T-helper 1 cell treated with Interleukin-12 subunit alpha and Interleukin-12 subunit beta and Interleukin-4 antibody, amounts not matched to agents 30 μg/mL and 1 μg/mL, for 36 hours (primary cell): ENCODE measurements around the gene FNDC11.

Source experiments
- H3K27ac Mint-ChIP-seq: one replicate; pipeline ENCODE4 v1.8.0; 2021; ENCODE audit warnings: mild to moderate bottlenecking, mixed read lengths
- H3K27me3 Mint-ChIP-seq: one replicate; pipeline ENCODE4 v1.8.0; 2021; ENCODE audit warnings: low read depth, mixed read lengths
- H3K36me3 Mint-ChIP-seq: one replicate; pipeline ENCODE4 v1.8.0; 2021; ENCODE audit warnings: low read depth, mixed read lengths
- H3K4me1 Mint-ChIP-seq: one replicate; pipeline ENCODE4 v1.8.0; 2021; ENCODE audit warnings: low read depth, mixed read lengths
- H3K4me3 Mint-ChIP-seq: one replicate; pipeline ENCODE4 v1.8.0; 2021; ENCODE audit warnings: mild to moderate bottlenecking, moderate library complexity, mixed read lengths
- H3K9me3 Mint-ChIP-seq: one replicate; pipeline ENCODE4 v1.8.0; 2021; ENCODE audit warnings: mixed read lengths

Gene FNDC11

DNA sequence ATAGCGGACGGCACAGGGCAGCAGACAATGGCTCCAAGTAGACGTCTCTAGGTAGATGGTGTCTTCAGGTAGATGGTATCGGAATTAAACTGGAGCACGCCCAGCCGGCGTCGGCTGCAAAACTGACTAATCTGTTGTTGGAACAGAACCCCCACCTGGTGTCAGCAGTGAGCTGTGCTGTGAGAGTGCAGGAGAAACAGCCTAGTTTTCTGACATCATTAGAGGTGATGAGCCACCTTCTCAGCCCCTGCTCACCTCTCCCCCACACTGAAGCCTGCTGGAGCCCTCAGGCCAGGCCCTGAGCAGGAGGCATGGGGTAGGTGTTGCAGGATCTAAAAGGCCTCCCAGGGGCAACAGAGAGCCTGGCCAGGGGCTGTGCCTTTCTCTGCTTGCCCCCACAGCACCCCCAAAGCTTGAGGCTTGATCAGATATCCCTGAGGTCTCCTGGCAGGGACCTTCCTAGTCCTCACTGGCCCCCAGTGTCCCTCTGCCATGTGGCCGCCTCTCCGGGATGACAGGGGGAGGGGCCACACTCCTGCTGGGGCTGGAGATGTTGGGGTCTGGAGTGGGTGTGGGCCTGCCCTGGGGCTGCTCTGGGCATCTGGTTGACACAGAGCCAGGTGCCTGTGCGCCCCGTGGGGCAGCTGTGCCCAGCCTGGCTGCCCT is 27.0 kb downstream of the FNDC11 start:
- Mint-ChIP-seq H3K4me3 (no peak overlapping the region), H3K4me1 (peaks cover 5% of the 10 kb centered on the region), H3K36me3 (no peaks in the 10 kb centered on the region), H3K9me3 (no peaks in the 10 kb centered on the region), H3K27me3 (peaks cover 42% of the 10 kb centered on the region), H3K27ac (no peak overlapping the region)

DNA sequence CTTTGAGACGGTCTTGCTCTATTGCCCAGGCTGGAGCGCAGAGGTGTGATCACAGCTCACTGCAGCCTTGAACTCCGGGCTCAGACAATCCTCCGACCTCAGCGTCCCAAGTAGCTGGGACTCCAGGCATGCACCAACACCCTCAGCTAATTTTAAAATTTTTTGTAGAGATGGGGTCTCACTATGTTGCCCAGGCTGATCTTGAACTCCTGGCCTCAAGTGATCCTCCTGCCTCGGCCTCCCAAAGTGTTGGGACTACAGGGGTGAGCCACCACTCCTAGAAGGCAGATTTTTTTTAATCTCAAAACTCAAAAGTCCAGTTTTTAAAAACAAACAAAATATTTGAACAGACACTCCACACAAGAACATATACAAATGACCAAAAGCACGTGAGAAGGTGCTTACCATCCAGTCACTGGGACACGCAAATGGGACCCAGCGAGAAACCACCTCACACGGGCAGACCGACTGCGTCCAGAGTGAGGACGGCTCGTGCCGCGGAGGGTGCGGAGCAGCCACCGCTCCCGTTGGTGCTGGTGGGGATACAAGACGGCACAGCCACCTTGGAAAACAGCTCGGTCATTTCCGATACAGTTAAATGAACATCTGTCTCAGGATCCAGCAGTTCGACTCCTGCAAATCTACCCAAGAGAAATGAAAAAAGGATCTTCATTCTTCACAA is 28.6 kb downstream of the FNDC11 start:
- Mint-ChIP-seq H3K27me3 (peaks cover 33% of the 10 kb centered on the region), H3K36me3 (no peaks in the 10 kb centered on the region), H3K4me3 (no peak overlapping the region), H3K4me1 (peaks cover 4% of the 10 kb centered on the region), H3K27ac (no peak overlapping the region), H3K9me3 (no peaks in the 10 kb centered on the region)

DNA sequence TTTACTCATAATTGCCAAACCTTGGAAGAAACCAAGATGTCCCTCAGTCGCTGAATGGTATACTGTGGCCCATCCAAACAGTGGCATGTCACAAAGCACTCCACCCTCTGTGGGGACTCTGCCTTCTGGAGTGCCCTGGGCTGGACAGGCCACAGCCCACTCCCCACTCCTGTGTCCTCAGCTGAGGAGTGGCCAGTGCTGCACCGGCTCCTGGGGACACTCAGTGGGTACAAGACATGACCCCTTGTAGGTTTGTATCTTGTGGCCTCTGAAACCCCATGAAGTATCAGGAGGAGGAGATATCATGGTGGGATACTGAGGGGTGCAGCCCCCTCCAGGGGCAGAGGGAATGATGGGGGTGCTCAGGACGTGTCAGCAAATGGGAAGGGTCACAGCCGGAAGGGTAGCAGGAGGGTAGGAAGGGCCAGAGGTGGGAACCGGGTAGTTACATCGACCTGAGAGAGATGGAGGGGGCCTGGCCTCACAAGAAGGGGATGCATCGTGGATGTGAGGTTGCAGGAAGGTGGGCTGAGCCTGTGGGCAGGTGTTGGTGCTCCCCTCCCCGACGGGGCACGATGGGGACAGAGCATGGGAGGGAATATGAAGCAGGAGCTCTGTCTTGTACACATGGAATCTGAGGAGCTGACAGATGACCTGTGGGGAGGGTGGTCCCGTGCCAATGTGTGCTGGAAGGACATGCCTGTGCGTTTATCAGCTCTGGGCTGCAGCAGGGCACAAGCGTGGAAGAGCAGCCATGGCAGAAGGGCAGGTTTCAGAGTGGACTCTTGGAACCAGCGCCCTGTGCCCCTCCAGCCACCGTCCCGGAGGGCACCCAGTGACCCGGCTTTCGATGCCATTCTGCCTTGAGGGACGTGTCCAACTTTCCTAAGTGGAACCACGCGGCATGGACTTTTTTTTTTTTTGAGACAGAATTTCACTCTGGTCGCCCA is 31.9 kb downstream of the FNDC11 start:
- peaks cover 15% of the 10 kb centered on the region for H3K27me3 Mint-ChIP-seq
- H3K9me3 Mint-ChIP-seq = no peaks in the 10 kb centered on the region
- no peak overlapping the region for H3K27ac Mint-ChIP-seq
- H3K4me1 Mint-ChIP-seq = no peaks in the 10 kb centered on the region
- peaks cover 15% of the 10 kb centered on the region for H3K36me3 Mint-ChIP-seq
- H3K4me3 Mint-ChIP-seq = no peak overlapping the region

DNA sequence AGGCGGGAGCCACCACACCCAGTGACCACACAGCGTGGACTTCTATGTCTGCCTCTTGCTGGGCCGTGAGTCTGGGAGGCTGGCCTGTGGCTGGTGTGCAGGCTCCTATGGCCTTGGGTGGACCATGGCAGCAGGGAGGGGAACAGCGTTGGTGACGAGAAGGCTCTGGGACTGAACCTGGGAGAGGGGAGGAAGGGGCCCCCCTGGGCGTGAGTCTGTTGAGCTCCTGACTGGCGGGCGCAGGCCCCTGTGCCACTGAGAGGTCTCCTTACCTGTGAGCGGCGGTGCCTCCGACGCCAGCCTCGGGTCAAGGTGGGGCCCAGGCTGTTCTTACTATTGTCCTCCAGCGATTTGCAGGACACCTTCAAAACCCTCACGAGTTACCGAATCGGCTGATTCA is 32.8 kb downstream of the FNDC11 start:
- H3K4me1 Mint-ChIP-seq = no peaks in the 10 kb centered on the region
- peaks cover 18% of the 10 kb centered on the region for H3K36me3 Mint-ChIP-seq
- H3K9me3 Mint-ChIP-seq = no peaks in the 10 kb centered on the region
- H3K27ac Mint-ChIP-seq = no peak overlapping the region
- no peak overlapping the region for H3K4me3 Mint-ChIP-seq
- H3K27me3 Mint-ChIP-seq = peaks cover 14% of the 10 kb centered on the region

DNA sequence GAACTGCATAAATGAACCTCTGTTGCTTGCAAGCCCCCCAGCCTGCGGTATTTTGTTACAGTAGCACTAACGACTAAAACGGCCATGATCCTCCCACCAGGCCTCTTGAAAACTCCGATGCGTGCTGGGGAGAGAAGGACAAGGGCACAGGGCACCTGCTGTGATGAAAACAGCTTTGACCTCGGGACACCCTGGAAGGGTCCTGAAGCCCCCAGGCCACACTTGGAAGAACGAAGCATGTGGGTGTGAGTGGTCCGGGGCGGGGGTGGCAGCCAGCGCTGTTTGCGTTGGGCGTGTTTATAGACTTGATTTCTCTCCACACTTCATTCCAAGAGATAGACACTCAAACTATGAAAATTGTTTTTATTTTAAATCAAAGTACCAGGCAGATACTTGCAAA is 33.3 kb downstream of the FNDC11 start:
- no peak overlapping the region for H3K4me3 Mint-ChIP-seq
- no peaks in the 10 kb centered on the region for H3K4me1 Mint-ChIP-seq
- peaks cover 14% of the 10 kb centered on the region for H3K27me3 Mint-ChIP-seq
- no peaks in the 10 kb centered on the region for H3K9me3 Mint-ChIP-seq
- H3K36me3 Mint-ChIP-seq = peaks cover 20% of the 10 kb centered on the region
- no peak overlapping the region for H3K27ac Mint-ChIP-seq

DNA sequence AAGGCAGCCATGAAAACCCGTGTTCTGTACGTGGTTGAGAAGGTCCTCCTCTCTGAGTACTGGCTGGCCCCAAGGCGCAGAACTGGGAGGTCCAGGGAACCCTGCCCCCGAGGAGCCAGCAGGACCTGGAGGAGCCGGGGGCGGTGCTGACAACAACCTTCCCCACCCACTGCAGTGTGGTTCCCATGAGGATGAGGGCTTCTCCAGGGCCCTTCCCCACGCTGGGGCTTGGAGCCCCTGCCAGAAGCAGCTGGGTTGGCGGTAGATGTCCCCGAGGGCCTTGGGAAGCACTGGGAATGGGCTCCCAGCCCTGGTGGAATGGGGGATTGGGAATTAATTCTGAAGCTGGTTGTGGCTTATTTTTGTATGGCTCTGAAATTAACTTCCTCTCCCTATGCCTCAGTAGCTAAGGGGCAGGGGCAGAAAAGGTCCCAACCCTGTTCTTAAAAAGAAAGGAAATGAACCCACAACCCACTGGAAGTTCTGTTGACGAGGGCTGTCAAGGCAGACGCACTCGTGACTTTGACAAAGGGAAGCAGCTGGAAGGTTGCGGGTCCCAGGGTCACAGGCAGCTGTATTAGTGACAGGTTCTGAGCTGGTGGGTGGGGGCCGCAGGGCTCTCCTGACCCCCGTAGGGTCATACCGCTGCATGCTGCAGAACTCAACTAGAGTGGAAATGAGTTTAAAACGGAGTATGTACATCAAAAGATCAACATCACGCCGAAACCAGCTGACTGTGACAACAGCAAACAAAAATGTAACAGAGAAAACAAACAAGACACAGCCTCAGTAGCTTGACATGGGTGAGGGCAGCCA is 34.0 kb downstream of the FNDC11 start:
- Mint-ChIP-seq H3K27ac (no peak overlapping the region), H3K4me3 (no peak overlapping the region)

DNA sequence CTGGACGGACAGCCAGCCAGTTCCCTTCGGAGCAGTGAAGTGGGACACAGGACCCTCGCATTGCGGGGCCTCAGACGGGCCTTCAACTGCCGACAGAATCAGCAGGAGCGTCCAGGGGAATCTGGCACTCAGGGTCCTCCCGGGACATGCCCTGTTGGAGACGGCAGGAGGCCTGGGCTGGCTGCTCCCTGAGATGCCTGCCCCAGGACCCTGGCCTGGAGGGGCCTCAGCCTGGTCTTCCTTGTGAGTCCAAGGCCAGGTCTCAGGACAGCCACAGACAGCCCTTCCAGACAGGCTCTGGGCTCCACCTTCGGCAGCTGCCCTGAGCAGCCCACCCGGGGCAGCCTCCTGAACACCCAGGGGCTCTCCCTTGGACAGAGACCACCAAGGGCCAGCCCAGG is 34.7 kb downstream of the FNDC11 start:
- peaks cover 5% of the 10 kb centered on the region for H3K27me3 Mint-ChIP-seq
- H3K9me3 Mint-ChIP-seq = no peaks in the 10 kb centered on the region
- H3K4me3 Mint-ChIP-seq = no peak overlapping the region
- no peak overlapping the region for H3K27ac Mint-ChIP-seq
- peaks cover 26% of the 10 kb centered on the region for H3K36me3 Mint-ChIP-seq
- H3K4me1 Mint-ChIP-seq = no peaks in the 10 kb centered on the region

More for the DNA sequence above, 34.0 kb downstream of the FNDC11 start:
- Mint-ChIP-seq H3K4me1 (no peaks in the 10 kb centered on the region), H3K9me3 (no peaks in the 10 kb centered on the region), H3K36me3 (peaks cover 21% of the 10 kb centered on the region), H3K27me3 (peaks cover 7% of the 10 kb centered on the region)

DNA sequence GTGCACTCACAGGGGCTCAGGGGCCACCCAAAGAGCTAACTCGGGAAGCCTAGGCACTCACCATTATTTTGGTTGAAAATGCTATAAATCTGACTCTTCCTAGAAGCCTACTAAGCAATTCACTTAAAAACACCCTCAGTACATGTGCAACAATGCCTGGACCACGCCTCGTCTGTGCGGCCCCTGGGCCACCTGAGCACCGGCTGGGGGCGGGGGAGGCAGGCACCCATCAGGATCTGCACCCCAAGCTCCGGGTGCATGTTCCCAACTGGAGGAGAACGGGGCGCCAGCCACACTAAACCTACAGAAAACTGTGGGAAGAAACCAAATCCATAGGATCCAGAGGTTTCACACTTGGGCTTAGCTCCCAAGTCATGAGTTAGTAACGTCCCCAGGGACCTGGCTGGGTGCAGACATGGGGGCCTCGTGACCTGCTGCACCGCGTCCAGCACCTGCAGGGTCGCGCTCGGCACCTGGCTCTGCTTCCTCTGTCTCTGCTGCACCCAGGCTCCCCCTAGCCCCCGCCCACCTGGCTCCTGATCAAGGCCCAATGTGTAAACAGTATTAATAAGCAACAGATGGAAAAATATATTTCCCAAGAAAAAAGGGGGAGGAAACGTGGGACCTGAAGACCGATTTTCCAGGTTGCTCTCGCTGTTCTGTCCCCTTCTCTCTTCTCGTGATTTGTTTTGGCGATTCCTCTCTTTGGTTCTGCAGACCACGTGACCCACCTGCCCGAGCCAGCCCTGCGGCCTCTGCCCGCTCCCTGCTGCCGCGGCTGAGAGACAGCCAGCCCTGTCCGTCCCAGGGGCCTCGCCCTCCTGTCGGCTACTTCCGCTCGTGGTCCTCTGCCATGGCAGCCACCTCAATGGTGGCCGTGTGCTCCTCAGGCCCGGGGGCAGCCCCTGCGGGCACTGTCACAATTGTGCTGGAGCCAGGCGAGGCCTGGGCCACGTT is 35.6 kb downstream of the FNDC11 start:
- Mint-ChIP-seq H3K27me3 (no peaks in the 10 kb centered on the region), H3K4me1 (no peaks in the 10 kb centered on the region), H3K9me3 (no peaks in the 10 kb centered on the region), H3K4me3 (no peak overlapping the region), H3K27ac (no peak overlapping the region), H3K36me3 (peaks cover 26% of the 10 kb centered on the region)

DNA sequence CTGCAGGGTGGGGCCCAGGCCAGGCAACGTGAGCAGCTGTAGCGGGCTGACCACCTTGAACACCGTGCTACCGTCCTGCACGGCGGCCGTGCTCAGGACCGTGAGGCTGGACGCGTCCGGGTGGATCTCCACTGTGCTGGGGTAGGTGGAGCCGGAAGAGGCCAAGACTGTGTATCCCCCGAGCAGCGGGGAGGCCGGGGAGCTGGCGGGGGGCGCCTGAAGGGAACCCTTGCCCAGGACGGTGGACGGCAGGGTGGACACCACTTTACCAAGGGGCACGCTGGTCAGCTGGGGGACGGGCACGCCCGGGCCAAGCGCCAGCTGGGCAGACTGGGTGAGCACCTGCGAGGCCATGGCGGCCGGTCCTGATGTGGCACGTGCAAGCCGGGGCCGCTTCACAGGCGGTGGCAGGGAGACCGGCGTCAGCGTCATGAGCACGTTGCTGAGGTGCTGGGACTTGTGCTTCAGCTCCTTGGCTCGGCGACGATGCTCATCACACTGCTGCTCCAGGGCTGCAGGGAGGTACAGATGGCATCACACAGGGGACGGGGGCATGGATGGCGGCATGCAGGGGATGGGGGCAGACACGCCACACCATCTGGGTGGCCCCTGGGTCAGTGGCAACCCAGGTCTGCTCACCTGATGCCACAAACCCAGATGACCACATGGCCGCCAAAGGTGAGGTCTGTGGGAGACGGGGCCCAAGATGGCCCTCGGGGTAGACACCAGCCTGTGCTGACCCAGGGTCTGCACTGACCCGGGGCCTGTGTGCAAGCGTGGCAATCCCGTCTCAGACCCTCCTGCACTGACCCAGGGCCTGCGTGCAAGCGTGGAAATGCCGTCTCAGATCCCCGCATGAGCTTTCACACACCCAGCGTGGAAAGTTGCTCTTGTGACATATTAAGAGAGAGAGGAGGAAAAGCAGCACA is 36.5 kb downstream of the FNDC11 start:
- H3K4me1 Mint-ChIP-seq = no peaks in the 10 kb centered on the region
- H3K36me3 Mint-ChIP-seq = peaks cover 32% of the 10 kb centered on the region
- H3K27ac Mint-ChIP-seq = no peak overlapping the region
- H3K9me3 Mint-ChIP-seq = no peaks in the 10 kb centered on the region
- no peaks in the 10 kb centered on the region for H3K27me3 Mint-ChIP-seq
- no peak overlapping the region for H3K4me3 Mint-ChIP-seq

DNA sequence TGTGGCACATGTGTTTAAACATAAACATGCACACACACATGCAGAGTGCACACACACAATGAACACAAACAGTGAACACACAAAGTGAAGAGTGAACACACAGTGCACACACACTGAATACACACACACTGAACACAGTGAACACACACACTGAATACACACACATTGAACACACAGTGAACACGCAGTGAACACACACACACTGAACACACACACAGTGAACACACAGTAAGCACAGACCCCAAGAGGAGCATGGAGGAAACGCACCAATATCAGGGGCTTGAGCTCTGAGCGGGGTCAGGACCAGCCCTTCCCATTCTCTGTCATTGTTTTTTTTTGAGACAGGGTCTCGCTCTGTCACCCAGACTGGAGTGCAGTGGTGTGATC is 37.2 kb downstream of the FNDC11 start:
- H3K36me3 Mint-ChIP-seq = peaks cover 33% of the 10 kb centered on the region
- H3K9me3 Mint-ChIP-seq = no peaks in the 10 kb centered on the region
- no peak overlapping the region for H3K4me3 Mint-ChIP-seq
- no peaks in the 10 kb centered on the region for H3K4me1 Mint-ChIP-seq
- no peak overlapping the region for H3K27ac Mint-ChIP-seq
- H3K27me3 Mint-ChIP-seq = no peaks in the 10 kb centered on the region

DNA sequence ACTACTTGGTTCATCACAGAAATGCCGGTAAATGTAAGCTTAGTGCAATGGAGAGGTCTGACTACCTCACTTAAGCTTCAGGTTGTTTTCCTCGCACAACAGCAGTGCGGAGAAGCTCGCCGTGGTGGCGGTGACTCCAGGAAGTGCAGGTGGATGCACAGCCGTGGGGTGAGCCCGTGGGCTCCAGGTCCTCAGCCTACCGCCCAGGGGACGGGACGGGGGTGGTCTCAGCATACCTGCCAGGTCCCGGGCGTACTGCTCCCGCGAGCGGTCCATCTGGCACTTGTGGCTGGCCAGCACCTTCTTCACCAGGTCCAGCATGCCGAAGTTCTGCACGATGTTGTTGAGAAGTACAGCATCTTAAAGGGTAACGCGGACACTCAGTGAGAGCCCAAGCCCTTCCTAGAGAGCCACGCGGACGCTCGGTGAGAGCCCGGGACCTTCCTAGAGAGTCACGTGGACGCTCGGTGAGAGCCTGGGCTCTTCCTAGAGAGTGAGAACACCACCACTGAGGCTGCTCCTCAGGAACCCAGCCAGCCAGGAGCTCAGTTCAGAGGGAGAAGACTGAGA is 37.9 kb downstream of the FNDC11 start:
- H3K9me3 Mint-ChIP-seq = no peaks in the 10 kb centered on the region
- H3K4me1 Mint-ChIP-seq = no peaks in the 10 kb centered on the region
- no peak overlapping the region for H3K4me3 Mint-ChIP-seq
- peaks cover 33% of the 10 kb centered on the region for H3K36me3 Mint-ChIP-seq
- no peaks in the 10 kb centered on the region for H3K27me3 Mint-ChIP-seq
- no peak overlapping the region for H3K27ac Mint-ChIP-seq

DNA sequence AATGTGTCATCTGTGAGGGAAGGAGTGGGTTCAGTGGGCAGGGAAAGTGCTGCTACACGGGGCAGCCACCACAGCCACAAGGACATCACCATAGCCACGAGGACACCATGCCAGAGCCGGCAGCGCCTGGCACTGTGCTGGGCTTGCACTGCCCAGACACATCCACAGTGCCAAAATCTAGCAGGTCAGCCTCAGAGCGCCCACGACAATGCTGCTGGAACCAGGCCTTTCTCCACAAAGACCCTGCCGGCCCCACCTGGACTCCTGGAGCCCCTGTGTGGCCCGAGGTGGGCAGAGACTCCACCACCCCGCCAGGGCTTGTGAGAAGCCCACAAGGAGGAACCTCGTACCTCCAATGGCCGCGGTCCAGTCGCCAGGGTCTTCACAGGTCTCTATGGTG is 38.7 kb downstream of the FNDC11 start:
- Mint-ChIP-seq H3K9me3 (no peaks in the 10 kb centered on the region), H3K27ac (no peak overlapping the region), H3K36me3 (peaks cover 36% of the 10 kb centered on the region), H3K4me1 (no peaks in the 10 kb centered on the region), H3K27me3 (no peaks in the 10 kb centered on the region), H3K4me3 (no peak overlapping the region)
